NCI-H2171 (cell line): ENCODE measurements around the gene CORO7.
"Not testable (repeated sequence)": the region's sequence is repeated elsewhere in the genome, so short reads cannot be mapped to it uniquely, and the experiment has no call there.

ENCODE experiments used
- DNase-seq: peaks from one replicate; lab custom pipeline; 2025; lab: John Stamatoyannopoulos, UW

The CORO7 gene

DNA sequence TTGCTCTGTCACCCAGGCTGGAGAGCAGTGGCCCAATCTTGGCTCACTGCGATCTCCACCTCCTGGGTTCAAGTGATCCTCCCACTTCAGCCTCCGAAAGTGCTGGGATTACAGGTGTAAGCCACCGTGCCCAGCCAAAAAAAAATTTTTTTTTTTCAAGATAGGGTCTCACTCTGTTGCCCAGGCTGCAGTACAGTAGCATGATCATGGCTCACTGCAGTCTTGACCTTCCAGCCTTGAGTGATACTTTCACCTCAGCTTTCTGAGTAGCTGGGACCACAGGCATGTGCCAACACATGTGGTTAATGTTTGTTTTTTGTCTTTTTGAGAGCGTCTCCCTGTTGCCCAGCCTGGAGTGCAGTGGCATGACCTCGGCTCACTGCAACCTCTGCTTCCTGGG is 63.6 kb downstream of the CORO7 start:
- no peak for DNase-seq

DNA sequence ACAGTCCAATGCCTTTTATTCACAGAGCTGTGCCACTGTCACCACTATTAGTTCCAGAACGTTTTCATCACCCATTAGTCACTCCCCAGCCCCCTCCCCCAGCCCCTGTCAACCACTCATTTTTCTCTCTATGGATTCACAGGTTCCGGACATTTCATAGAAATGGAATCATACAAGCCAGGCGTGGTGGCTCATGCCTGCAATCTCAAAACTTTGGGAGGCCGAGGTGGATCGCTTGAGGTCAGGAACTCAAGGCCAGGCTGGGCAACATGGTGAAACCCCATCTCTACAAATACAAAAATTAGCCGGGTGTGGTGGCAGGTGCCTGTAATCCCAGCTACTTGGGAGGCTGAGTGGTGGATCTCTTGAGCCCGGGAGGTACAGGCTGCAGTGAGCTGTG is 64.5 kb downstream of the CORO7 start:
- DNase-seq, result no peak

DNA sequence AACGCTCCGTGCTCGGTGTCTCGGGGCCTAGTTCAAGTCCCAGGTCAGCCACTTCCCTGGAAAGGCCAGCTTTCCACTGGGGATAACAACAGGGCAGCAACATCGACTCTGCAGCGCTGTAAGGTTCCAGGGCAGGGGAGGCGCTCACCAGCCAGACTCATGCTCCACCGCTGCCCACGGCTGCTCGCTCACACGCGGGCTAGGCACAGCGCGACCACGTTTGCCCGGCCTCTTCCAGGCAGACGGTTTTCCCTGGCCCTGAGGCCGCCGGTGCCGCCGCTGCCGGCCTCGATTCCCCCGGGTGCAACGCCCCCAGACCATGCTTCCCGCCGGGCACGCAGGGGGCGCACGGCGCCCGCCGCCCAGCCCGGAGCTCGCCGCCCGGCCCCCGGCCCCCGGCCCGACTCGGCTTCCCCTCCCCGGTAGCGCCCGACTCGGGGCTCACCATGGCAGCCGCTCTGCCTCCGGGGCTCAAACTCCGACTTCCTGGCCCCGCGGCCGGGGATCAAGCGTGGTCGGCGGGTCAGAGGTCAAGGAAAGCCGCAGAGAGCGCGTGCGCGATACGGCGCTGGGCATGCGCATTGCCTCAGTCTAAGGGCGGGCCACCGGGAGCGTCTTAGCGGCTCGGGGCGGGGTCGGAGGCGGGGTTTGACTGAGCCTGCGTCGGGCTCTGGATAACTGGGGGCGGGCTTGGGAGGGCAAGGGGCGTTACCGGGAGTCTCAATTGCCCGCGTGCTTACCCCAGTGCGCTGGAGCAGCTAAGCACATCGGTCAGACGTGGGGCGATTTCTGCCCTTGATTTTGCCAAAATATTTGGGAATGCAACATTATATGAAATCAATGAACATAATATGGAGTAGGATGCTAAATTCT is 65.4 kb downstream of the CORO7 start, which contains the start of gene PAM16:
TSS of gene PAM16 (minus strand) at position 535 of the 873 bp plus-strand sequence. CDS start at position 448, 87 bp downstream.
- DNase-seq, result peak; percentile 94

DNA sequence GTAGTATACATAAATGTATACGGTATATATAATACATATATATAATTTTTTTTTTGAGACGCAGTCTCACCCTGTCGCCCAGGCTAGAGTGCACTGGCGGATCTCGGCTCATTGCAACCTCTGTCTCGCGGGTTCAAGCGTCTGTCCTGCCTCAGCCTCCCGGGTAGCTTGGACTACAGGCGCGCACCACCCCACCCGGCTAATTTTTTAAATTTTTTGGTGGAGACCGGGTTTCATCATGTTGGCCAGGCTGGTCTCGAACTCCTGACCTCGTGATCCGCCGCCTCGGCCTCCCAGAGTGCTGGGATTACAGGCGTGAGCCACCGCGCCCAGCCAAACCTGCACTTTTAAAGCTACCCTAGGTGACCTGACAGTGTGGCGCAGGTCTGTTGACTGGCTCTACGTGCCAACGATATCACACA is 66.0 kb downstream of the CORO7 start:
- DNase-seq, result no peak

DNA sequence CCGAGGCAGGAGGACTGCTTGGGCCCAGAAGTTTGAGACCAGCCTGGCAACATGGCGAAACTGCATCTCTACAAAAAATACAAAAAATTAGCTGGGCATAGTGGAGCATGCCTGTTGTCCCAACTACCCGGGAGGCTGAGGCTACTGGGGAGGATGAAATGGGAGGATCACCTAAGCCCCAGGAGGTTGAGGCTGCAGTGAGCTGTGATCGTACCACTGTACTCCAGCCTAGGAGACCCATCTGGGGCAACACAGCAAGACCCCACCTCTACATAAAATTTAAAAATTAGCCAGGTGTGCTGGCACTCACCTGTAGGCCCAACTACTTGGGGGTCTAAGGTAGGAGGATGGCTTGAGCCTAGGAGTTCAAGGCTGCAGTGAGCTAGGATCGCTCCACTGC is 67.1 kb downstream of the CORO7 start:
- no peak for DNase-seq

DNA sequence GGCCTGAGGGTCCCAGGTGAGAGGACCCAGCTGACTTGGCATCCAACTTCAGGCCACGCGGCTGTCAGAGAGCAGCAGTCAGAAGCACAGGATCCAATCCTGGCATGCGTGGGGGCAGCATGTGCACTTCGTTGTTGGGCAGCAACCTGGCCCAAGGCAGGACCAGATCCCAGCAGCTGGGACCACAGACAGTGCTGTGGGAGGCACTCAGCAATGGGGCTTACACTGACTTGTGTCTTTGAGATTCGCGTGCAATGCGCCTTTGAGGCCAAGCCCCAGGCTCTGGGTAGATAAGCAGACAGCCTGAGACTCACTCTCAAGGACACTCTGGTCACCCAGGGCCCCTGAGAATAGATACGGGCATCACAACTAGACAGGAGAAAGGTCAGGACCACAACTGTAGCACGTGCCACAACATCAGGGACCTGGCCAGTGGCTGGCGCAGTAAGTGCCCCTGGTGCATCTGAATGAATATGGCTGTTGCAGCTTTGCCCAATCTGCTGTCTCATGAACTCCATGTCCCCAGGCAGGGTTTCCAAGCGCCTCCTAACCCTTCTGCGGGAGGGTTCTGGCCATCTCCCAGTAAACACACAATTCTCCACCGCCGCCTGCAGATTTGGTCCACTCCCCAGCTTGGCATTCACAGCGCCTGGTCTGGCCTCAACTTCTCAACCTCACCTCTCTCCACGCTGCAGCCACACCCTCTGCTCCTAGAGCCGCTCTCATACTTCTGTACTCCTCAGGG is 68.5 kb downstream of the CORO7 start:
- no peak for DNase-seq

DNA sequence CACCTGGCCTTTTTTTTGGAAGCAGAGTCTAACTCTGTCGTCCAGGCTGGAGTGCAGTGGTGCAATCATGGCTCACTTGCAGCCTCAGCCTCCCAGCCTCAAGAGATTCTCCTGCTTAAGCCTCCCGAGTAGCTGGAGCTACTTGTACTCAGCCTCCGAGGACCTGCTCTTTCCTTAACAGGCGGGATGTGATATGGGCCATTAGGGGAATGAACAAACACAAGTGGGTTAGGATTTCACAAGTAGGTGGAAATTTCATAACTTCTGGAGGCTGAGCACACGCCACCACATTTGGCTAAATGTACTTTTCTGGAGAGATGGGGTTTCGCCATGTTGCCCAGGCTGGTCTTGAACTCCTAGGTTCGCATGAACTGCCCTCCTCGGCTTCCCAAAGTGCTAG is 69.4 kb downstream of the CORO7 start:
- DNase-seq, result no peak

DNA sequence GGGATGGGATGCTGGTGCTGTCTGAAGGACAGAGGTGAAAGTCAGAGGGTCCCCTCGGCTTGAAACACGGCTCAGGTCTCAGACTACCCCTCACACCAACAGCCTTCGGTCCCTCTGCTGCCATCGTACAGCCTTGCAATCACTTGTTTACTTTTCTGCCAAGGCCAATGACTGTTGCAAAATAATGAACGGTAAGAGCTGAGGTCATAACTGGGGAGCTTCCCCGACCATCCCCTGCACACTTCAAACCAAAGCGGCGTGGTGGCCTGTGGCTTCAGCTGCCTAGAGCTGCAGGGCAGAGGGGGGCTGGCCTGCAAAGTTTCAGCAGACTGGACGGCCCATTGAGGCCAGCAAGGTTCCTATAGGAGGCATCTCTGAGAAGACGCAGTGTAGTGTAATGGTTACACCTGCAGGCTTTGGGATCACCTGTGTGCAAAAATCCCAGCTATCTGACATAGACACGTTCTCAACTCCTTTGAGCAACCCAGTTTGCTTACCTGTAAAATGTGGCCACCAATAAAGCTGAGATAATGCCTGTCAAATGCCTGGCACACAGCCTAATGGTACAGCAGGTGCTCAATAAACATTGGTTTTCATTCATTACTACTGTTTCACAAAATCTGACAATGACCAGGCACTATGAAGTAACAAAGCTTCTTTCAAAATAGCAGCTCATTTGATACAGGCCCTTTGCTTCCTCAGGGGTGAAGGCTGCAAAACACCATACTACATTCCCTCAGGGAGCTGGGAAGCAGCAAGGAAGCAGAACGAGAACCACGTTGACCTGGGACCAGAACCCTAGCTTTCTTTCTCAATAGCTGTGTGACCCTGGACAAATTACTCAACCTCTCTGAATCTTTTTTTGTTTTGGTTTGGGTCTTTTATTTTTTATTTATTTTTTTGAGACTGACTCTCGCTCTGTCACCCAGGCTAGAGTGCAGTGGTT is 70.3 kb downstream of the CORO7 start:
- no peak for DNase-seq

DNA sequence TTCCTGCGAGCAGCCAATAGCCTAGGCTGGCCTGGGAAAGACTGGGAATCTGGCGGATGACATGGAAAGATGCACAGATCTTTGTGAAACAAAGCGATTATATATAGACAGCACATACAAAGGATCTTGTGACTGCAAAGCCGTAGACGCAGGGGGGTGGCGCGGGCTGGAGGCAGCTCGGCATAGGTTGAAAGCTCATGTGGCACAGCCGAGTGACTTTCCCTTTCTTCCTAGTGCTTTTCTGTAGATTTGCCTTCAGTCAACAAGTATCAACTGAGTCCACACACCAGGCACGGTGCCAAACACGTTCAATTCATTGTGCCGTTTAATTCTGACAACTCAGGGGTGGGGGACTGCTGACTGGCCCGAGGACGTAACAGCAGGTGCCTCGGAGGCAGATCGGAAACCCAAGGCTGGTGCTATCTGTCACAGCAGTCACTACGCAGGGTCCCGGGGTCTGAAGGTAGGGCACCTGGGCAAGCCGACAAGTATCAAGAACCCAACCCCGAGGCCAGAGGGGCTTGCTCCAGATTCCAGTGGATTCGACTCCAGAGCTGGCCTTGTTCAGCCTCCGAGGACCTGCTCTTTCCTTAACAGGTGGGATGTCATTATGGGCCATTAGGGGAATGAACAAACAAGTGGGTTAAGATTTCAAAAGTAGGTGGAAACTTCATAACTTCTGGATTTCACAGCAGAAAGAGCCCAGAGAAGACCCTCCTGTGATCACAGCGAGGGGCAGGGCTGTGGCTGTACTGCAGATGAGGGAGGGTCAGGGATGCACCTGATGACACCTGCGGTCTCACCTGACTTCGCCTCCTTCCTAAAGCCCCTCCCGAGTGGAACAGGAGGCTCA is 71.2 kb downstream of the CORO7 start:
- DNase-seq, result no peak

DNA sequence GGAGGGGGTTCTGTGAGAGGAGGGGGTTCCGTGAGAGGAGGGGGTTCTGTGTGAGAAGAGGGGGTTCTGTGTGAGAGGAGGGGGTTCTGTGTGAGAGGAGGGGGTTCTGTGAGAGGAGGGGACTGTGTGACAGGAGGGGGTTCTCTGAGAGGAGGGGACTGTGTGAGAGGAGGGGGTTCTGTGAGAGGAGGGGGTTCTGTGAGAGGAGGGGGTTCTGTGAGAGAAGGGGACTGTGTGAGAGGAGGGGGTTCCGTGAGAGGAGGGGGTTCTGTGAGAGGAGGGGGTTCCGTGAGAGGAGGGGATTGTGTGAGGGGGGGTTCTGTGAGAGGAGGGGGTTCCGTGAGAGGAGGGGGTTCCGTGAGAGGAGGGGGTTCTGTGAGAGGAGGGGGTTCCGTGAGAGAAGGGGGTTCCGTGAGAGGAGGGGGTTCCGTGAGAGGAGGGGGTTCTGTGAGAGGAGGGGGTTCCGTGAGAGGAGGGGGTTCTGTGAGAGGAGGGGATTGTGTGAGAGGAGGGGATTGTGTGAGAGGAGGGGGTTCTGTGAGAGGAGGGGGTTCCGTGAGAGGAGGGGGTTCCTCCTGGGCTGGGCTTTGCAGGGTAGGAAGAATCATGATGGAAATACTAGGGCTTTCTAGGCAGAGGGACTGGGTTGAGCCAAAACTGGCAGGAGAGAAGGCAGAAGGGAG is 72.0 kb downstream of the CORO7 start:
- DNase-seq, result not testable (repeated sequence)

DNA sequence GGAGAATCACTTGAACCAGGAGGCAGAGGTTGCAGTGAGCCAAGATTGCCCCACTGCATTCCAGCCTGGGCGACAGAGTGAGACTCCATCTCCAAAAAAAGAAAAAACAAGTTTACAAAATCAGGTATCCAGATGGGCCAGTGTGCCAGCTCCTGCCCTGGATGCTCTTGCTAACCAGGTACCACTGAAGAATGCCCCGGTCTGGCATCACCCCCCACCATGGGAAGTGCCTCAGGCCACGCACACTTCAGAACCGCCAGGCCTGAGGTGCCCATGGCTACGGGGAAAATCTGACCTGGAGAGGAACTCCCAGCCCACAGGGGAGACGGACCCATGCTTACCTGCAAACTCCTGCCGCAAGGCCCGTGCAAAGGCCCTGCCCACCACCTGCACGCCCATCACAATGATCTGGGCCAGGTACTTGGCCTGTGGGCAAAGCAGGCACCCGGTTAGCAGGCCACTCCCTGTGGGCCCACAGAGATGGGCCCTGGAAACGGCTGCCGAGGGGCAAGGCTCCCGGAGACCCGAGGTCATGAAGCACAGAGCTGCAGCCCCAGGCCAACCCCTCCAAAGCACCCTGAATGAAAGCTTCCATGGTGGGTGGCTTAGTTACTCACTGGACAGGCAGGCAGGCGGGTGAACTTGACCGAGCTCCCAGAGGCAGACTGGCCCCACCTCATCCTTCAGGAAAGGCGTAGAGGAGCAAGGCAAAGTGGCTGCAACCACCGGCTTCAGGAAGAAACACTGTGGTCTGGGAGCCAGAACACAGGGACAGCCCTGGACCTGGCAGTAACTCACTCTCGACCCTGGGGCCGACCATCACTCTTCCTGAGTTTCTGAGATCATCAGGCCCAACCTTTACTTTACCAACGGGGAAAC is 73.3 kb downstream of the CORO7 start:
- no peak for DNase-seq

DNA sequence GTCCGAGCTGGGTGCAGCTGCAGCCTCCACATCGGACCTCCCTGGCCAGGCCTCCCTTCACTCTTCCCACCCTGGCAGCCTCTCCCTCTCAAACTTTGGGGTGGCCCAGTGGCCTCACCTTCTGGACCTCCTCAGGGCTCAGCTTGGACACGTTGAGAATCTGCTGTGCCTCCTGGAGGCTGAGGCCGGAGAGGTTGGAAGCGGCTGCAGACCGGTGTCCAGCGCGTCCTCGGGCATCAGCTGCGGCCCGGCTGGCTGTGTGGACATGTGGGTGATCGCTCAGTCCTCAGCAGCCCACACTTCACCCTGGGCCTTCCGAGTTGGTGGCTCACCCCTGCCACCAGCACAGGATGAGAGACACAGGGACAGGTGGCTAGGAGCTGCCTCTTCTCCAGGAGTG is 75.1 kb downstream of the CORO7 start:
- DNase-seq, result no peak

DNA sequence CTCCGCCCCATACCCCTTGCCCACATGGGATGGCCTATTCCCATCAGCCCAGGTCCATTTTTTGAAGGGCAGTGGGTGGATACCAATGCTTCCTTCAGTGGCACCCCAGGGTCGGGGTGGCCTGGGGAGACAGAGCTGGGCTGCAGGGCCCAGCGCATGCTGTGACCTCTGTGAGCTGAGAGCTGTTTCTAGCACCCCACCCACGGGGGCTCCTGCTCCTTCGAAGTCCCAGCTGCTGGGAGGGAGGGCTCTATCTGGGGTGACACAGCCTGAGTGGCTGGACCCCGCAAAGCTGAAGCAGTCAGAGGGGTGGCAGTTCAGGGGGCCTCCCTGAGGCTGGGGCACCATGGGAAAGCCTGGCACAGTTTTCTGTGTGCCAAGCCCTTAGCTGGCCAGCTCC is 76.0 kb downstream of the CORO7 start:
- DNase-seq, result no peak

DNA sequence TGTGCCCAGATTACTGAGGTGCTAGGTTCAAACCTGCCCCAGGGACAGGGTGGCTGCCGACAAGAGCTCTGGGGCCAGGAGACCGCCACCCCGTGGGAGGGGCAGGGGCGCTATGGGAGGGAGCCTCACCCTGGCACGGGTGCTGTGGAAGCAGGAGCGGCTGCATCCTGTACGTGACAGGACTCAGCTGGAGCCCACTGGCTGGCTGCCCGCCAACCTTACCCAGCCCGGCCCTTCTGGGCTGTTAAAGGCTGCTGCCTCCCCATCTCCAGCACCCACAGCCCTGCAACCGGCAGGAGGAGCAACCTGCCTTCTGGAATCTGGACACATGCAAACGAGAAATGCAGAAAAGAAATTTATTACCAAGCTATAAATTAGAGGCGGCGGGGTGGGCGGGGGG is 76.5 kb downstream of the CORO7 start:
- DNase-seq, result peak; percentile 26

DNA sequence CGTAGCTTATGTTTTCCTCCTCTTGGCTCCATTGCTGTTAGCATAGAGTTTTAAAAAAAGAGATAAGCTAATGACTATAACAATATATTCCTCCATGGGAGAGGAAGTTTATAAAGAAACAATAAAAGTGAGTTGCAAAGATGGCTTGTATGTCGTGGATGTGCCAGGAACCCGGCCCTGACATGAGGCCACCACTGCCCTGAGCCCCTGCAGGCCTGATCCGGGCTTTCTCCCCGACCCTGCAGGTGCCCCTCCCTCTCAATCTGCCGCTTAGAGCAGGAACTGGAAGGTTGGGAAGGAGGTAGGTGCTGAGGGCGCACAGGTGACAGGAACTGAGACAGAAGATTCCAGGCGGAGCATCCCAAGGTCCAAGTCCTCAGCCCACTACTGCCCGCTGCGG is 76.9 kb downstream of the CORO7 start:
- DNase-seq, result no peak

DNA sequence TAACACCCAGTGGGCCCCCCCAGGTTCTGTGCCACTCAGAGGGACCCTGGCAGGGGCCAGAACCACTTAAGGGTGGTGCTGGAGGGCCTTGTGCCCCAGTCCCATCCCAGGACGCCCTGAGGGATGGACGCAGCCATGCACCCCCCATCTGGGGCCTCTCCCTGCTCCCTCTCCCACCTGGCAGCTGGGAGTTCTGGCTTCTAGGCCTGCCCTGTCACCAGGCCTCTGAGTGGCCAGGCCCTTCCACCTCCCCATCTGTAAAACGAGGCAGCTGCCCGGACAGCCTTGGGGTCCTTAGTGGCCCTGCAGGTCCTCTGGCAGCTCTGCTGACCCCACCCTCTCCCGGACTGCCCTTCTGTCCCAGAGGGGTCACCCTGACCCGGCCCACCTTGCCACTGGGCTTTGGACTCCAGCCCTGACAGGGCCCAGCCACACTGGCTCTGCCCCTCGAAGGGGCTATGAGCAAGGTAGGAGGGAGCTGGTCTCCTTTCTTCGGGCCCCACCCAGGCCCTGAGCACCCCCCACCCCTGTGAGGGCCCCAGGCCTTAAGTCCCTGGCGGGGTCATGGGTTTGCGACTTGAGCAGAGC is 77.6 kb downstream of the CORO7 start:
- DNase-seq, result no peak

DNA sequence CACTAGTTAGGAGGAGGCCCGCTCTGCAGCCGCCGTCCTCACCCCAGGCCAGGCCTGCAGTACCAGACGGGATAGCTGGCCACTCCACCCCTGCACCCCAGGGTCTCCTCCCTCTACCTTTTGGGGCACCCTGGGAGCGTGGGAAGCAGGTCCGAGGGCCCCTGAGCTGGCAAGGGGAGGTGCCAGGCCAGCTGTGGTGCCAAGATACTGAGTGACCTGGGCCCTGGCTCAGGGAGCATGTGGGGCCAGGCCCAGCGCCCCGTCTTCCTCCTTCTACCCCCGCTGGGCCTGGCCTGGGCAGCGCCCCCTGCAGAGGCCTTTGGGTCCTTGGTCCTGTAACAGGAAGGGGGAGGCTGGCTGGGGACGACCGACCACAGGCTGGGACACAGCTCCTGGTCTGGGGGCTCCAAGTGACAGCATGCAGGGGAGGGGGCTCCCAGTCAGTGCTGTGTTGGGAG is 78.2 kb downstream of the CORO7 start:
- no peak for DNase-seq

DNA sequence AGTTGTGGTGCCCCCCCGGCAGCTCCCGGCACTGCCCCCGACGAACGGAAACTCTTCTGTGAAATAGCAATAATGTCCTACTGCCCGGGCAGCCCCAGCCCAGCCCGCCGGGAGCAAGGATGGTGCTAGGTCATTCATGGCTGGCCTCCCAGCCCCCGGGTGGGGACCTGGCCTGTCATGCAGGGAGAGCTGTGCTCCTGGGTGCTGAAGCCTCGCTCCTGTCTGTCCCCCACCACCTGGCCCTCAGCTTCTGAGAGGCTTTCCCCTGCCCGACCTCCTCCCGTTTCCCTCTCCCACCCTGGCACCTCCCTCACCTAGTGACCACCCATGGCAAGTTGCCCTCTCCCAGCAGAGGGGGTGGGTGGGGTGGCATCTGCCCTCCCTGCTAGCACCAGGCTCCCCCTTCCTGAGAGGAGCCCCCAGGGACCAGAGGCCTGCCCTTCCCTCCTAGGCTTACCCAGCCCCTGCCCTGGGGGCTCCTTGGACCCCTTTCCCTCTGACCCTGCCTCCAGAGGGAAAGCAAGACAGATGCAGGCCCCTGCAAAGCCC is 78.8 kb downstream of the CORO7 start:
- DNase-seq, result no peak
